Suprapubic skin (tissue), 4 donors: ENCODE measurements around the gene JPH2. TPM values are rescaled to one million over a fixed set of nuclear protein-coding genes. Genes with fewer than 3 reads are reported as not detected.

Source experiments
- DNase-seq, 2 donors: peaks; one replicate each; pipeline ENCODE4 v3.0.0-alpha.2; 2019; ENCODE audit warnings: low spot score in 2 of 2
- H3K27ac ChIP-seq: fragments of 200-600 bp; sonication (generic); one replicate; pipeline ENCODE4 v1.5.1; 2019
- H3K27me3 ChIP-seq: fragments of 200-600 bp; sonication (generic); one replicate; pipeline ENCODE4 v1.5.1; 2019
- H3K36me3 ChIP-seq: fragments of 200-600 bp; sonication (generic); one replicate; pipeline ENCODE4 v1.5.1; 2019
- H3K4me1 ChIP-seq: fragments of 200-600 bp; sonication (generic); one replicate; pipeline ENCODE4 v1.5.1; 2019
- H3K4me3 ChIP-seq: fragments of 200-600 bp; sonication (generic); one replicate; pipeline ENCODE4 v1.5.1; 2019; ENCODE audit warnings: mild to moderate bottlenecking
- H3K9me3 ChIP-seq: fragments of 200-600 bp; sonication (generic); one replicate; pipeline ENCODE4 v1.5.1; 2019
- CTCF ChIP-seq, 2 donors: fragments of 200-600 bp in 1 of 2; fragments of 450-650 bp in 1 of 2; sonication (generic) in 1 of 2; IDR thresholded peaks; one replicate each; pipeline ENCODE4 v1.5.1; 2016 to 2019; ENCODE audit warnings: antibody characterized with exemption in 2 of 2, mild to moderate bottlenecking in 1 of 2, moderate library complexity in 1 of 2
- EP300 ChIP-seq: sonication (generic); formaldehyde crosslinking; IDR thresholded peaks from one replicate; pipeline ENCODE4 v1.6.1; 2017; ENCODE audit warnings: antibody characterized with exemption
- POLR2A ChIP-seq, 2 donors: fragments of 450-650 bp; IDR thresholded peaks; one replicate each; pipeline ENCODE4 v1.6.1; 2017; ENCODE audit warnings: antibody characterized with exemption in 2 of 2, mild to moderate bottlenecking in 2 of 2, moderate library complexity in 2 of 2
- POLR2AphosphoS5 ChIP-seq, 3 donors: sonication (generic); formaldehyde crosslinking; IDR thresholded peaks; one replicate each; pipeline ENCODE4 v1.6.1; 2017; ENCODE audit warnings: antibody characterized with exemption in 3 of 3
- WGBS: methylation state at CpG from one replicate; pipeline ENCODE4 v1.1.5; 2018; 5-methylcytosine and 5-hydroxymethylcytosine counted together
- total RNA-seq, 4 donors: library from RNA; depleted of rRNA; stranded (reverse); fragments of >200 nt; gene quantifications; one replicate each; pipeline ENCODE4 v1.1.0, GENCODE V29; 2016

Gene JPH2
- total RNA-seq, 4 donors from 2014 or later = 3.8 to 5.0 (median 4.5) TPM

- Histone ChIP-seq H3K27ac (no peak overlapping the region), H3K4me3 (no peak overlapping the region), H3K4me1 (no peaks in the 10 kb centered on the region), H3K27me3 (peaks cover 38% of the 10 kb centered on the region), H3K9me3 (no peaks in the 10 kb centered on the region), H3K36me3 (no peaks in the 10 kb centered on the region)
- DNase-seq = no peak
- TF ChIP-seq POLR2A (IDR thresholded peaks at IDR 0.05) (no peak), EP300 (no peak), POLR2AphosphoS5 (IDR thresholded peaks at IDR 0.05) (no peak), CTCF (IDR thresholded peaks at IDR 0.05) (no peak)
- WGBS = 58% methylated on average over 6 of the region's 6 CpGs
Observed at GRCh38 chr20:44072384-44072783, 114.6 kb downstream of the JPH2 start.

GRCh38 chr20:44071526-44072111 lies 115.4 kb downstream of the JPH2 start:
- 85% methylated on average over 7 of the region's 11 CpGs for WGBS
- Histone ChIP-seq H3K27me3 (peaks cover 38% of the 10 kb centered on the region), H3K27ac (no peak overlapping the region), H3K36me3 (no peaks in the 10 kb centered on the region), H3K4me3 (no peak overlapping the region), H3K4me1 (no peaks in the 10 kb centered on the region), H3K9me3 (no peaks in the 10 kb centered on the region)
- DNase-seq = peak in 1 of 2 donors; percentile 72
- TF ChIP-seq EP300 (no peak), POLR2AphosphoS5 (IDR thresholded peaks at IDR 0.05) (no peak), POLR2A (IDR thresholded peaks at IDR 0.05) (no peak), CTCF (IDR thresholded peaks at IDR 0.05) (no peak)

- Histone ChIP-seq H3K4me3 (no peak overlapping the region), H3K4me1 (no peaks in the 10 kb centered on the region), H3K9me3 (no peaks in the 10 kb centered on the region), H3K27ac (no peak overlapping the region), H3K36me3 (no peaks in the 10 kb centered on the region), H3K27me3 (peaks cover 38% of the 10 kb centered on the region)
- WGBS = 85% methylated on average over 10 of the region's 10 CpGs
- TF ChIP-seq EP300 (no peak), POLR2A (IDR thresholded peaks at IDR 0.05) (no peak), CTCF (IDR thresholded peaks at IDR 0.05) (no peak), POLR2AphosphoS5 (IDR thresholded peaks at IDR 0.05) (no peak)
- no peak for DNase-seq
Observed at GRCh38 chr20:44071057-44071456, 115.9 kb downstream of the JPH2 start.

GRCh38 chr20:44070139-44070900 lies 116.7 kb downstream of the JPH2 start:
- 55% methylated on average over 14 of the region's 17 CpGs for WGBS
- Histone ChIP-seq H3K4me1 (no peaks in the 10 kb centered on the region), H3K36me3 (no peaks in the 10 kb centered on the region), H3K9me3 (no peaks in the 10 kb centered on the region), H3K4me3 (no peak overlapping the region), H3K27me3 (peaks cover 38% of the 10 kb centered on the region), H3K27ac (no peak overlapping the region)
- no peak for TF ChIP-seq CTCF (IDR thresholded peaks at IDR 0.05)
- no peak for TF ChIP-seq POLR2AphosphoS5 (IDR thresholded peaks at IDR 0.05)
- TF ChIP-seq POLR2A (IDR thresholded peaks at IDR 0.05) = no peak
- no peak for TF ChIP-seq EP300
- peak in 1 of 2 donors; percentile 26 for DNase-seq

- Histone ChIP-seq H3K4me3 (no peak overlapping the region), H3K27me3 (peaks cover 38% of the 10 kb centered on the region), H3K9me3 (no peaks in the 10 kb centered on the region), H3K36me3 (no peaks in the 10 kb centered on the region), H3K27ac (no peak overlapping the region), H3K4me1 (no peaks in the 10 kb centered on the region)
- DNase-seq = peak in 1 of 2 donors; percentile 48
- WGBS = 68% methylated on average over 26 of the region's 26 CpGs
- TF ChIP-seq POLR2AphosphoS5 (IDR thresholded peaks at IDR 0.05) (no peak), EP300 (no peak), CTCF (IDR thresholded peaks at IDR 0.05) (no peak), POLR2A (IDR thresholded peaks at IDR 0.05) (no peak)
Observed at GRCh38 chr20:44069203-44070011, 117.6 kb downstream of the JPH2 start.
